Measurements from ENCODE around the gene TEKT3.

TEKT3 gene

GRCh38 chr17:15257258-15257788 lies 84.1 kb downstream of the TEKT3 start:
- peak; percentile 84 for DNase-seq (ENCODE audit: low read depth)
- no peak overlapping the region for H3K4me3 ChIP-seq (ENCODE audit: control insufficient read depth, low read depth, low read length)
- TF ChIP-seq CTCF (conservative IDR thresholded peaks at IDR 0.05; ENCODE audit: control insufficient read depth, insufficient read depth, low read depth, low read length) = peak; percentile 91

- DNase-seq (ENCODE audit: low read depth) = no peak
- no peak for TF ChIP-seq CTCF (conservative IDR thresholded peaks at IDR 0.05; ENCODE audit: control insufficient read depth, insufficient read depth, low read depth, low read length)
- no peak overlapping the region for H3K4me3 ChIP-seq (ENCODE audit: control insufficient read depth, low read depth, low read length)
These were observed 84.7 kb downstream of the TEKT3 start for GRCh38 chr17:15256689-15257088.

- no peak for TF ChIP-seq CTCF (conservative IDR thresholded peaks at IDR 0.05; ENCODE audit: control insufficient read depth, insufficient read depth, low read depth, low read length)
- DNase-seq (ENCODE audit: low read depth) = peak; percentile 64
- no peak overlapping the region for H3K4me3 ChIP-seq (ENCODE audit: control insufficient read depth, low read depth, low read length)
These were observed 85.5 kb downstream of the TEKT3 start for GRCh38 chr17:15255713-15256454.

All from fibroblast of mammary gland (primary cell).